GM21367 (cell line): ENCODE measurements around the gene BHLHE23.

Source experiments
- ATAC-seq: cut with Tn5 transposase; IDR thresholded peaks from one replicate; pipeline ENCODE4 v1.9.1; 2021; ENCODE audit not compliant: unreplicated experiment

BHLHE23 gene

GRCh38 chr20:63006540-63007359, at the start of gene BHLHE23:
Gene BHLHE23, minus strand, starts transcription at chr20:63006964. Its CDS starts 190 bp downstream, at chr20:63006774.
- no peak for ATAC-seq

GRCh38 chr20:63055575-63056235, 48.9 kb upstream of the BHLHE23 start:
- ATAC-seq = no peak

- no peak for ATAC-seq
Measured at GRCh38 chr20:63054681-63055240, 48.0 kb upstream of the BHLHE23 start.

- no peak for ATAC-seq
Measured at GRCh38 chr20:63054103-63054474, 47.3 kb upstream of the BHLHE23 start.

GRCh38 chr20:63053432-63054102, 46.8 kb upstream of the BHLHE23 start:
- no peak for ATAC-seq

GRCh38 chr20:63052571-63053431, 46.0 kb upstream of the BHLHE23 start:
- no peak for ATAC-seq

GRCh38 chr20:63051911-63052310, 45.1 kb upstream of the BHLHE23 start:
- ATAC-seq = no peak

- ATAC-seq = no peak
Measured at GRCh38 chr20:63051186-63051860, 44.6 kb upstream of the BHLHE23 start.

- ATAC-seq = no peak
Measured at GRCh38 chr20:63050406-63050805, 43.6 kb upstream of the BHLHE23 start.

GRCh38 chr20:63049561-63050221, 42.9 kb upstream of the BHLHE23 start:
- no peak for ATAC-seq

- no peak for ATAC-seq
Measured at GRCh38 chr20:63049191-63049518, 42.4 kb upstream of the BHLHE23 start.

- no peak for ATAC-seq
Measured at GRCh38 chr20:63048516-63049190, 41.9 kb upstream of the BHLHE23 start.

GRCh38 chr20:63047946-63048345, 41.2 kb upstream of the BHLHE23 start:
- no peak for ATAC-seq

- ATAC-seq = no peak
Measured at GRCh38 chr20:63047267-63047666, 40.5 kb upstream of the BHLHE23 start.

- no peak for ATAC-seq
Measured at GRCh38 chr20:63046841-63047240, 40.1 kb upstream of the BHLHE23 start.

- no peak for ATAC-seq
Measured at GRCh38 chr20:63045991-63046390, 39.2 kb upstream of the BHLHE23 start.

- no peak for ATAC-seq
Measured at GRCh38 chr20:63045401-63045800, 38.6 kb upstream of the BHLHE23 start.

- ATAC-seq = no peak
Measured at GRCh38 chr20:63044605-63045004, 37.8 kb upstream of the BHLHE23 start.

GRCh38 chr20:63044204-63044600, 37.4 kb upstream of the BHLHE23 start:
- no peak for ATAC-seq
